ENCODE data around the gene PCA3. TPM values are rescaled to one million over a fixed set of nuclear protein-coding genes. Genes with fewer than 3 reads are reported as not detected.

Gene PCA3
- total RNA-seq, 1 experiment from 2014 or later = not detected

DNA sequence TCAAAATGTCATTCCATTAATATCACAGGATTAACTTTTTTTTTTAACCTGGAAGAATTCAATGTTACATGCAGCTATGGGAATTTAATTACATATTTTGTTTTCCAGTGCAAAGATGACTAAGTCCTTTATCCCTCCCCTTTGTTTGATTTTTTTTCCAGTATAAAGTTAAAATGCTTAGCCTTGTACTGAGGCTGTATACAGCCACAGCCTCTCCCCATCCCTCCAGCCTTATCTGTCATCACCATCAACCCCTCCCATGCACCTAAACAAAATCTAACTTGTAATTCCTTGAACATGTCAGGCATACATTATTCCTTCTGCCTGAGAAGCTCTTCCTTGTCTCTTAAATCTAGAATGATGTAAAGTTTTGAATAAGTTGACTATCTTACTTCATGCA lies 20.6 kb downstream of the PCA3 start:
- Mint-ChIP-seq H3K4me1 (no peaks in the 10 kb centered on the region), H3K9me3 (peaks cover 3% of the 10 kb centered on the region; the same call in 1 of the 2 replicates), H3K4me3 (no peak overlapping the region), H3K27ac (no peak overlapping the region), H3K36me3 (no peaks in the 10 kb centered on the region), H3K27me3 (ENCODE audit: low read depth) (no peaks in the 10 kb centered on the region)
- ChIA-PET POLR2A (no interaction called here), CTCF (no interaction called here)
- DNase-seq (ENCODE audit: low spot score) = no peak
- TF ChIP-seq ZNF317 (CRISPR knock-in tag; IDR thresholded peaks at IDR 0.05; ENCODE audit: borderline replicate concordance, low read depth) (no peak), OVOL2 (CRISPR knock-in tag; IDR thresholded peaks at IDR 0.05; ENCODE audit: borderline replicate concordance) (no peak), GRHL2 (CRISPR knock-in tag; IDR thresholded peaks at IDR 0.05; ENCODE audit: insufficient replicate concordance, severe bottlenecking) (no peak), ZNF423 (CRISPR knock-in tag; IDR thresholded peaks at IDR 0.05) (no peak), IRF2 (CRISPR knock-in tag; IDR thresholded peaks at IDR 0.05; ENCODE audit: borderline replicate concordance, low read depth) (no peak), ZNF416 (CRISPR knock-in tag; IDR thresholded peaks at IDR 0.05) (no peak), FOXP4 (CRISPR knock-in tag; IDR thresholded peaks at IDR 0.05) (no peak), NFATC4 (CRISPR knock-in tag; IDR thresholded peaks at IDR 0.05) (no peak), JUN (CRISPR knock-in tag; IDR thresholded peaks at IDR 0.05) (no peak), PRDM15 (CRISPR knock-in tag; IDR thresholded peaks at IDR 0.05) (no peak), ZNF219 (CRISPR knock-in tag; IDR thresholded peaks at IDR 0.05; ENCODE audit: borderline replicate concordance) (no peak)
- TF ChIP-seq, protein P1, sequence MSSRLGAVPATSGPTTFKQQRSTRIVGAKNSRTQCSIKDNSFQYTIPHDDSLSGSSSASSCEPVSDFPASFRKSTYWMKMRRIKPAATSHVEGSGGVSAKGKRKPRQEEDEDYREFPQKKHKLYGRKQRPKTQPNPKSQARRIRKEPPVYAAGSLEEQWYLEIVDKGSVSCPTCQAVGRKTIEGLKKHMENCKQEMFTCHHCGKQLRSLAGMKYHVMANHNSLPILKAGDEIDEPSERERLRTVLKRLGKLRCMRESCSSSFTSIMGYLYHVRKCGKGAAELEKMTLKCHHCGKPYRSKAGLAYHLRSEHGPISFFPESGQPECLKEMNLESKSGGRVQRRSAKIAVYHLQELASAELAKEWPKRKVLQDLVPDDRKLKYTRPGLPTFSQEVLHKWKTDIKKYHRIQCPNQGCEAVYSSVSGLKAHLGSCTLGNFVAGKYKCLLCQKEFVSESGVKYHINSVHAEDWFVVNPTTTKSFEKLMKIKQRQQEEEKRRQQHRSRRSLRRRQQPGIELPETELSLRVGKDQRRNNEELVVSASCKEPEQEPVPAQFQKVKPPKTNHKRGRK (CRISPR knock-in tag; IDR thresholded peaks at IDR 0.05; ENCODE audit: borderline replicate concordance) = no peak
- TF ChIP-seq, protein P2, sequence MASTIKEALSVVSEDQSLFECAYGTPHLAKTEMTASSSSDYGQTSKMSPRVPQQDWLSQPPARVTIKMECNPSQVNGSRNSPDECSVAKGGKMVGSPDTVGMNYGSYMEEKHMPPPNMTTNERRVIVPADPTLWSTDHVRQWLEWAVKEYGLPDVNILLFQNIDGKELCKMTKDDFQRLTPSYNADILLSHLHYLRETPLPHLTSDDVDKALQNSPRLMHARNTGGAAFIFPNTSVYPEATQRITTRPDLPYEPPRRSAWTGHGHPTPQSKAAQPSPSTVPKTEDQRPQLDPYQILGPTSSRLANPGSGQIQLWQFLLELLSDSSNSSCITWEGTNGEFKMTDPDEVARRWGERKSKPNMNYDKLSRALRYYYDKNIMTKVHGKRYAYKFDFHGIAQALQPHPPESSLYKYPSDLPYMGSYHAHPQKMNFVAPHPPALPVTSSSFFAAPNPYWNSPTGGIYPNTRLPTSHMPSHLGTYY (CRISPR knock-in tag; IDR thresholded peaks at IDR 0.05) = no peak
- TF ChIP-seq, protein P3, sequence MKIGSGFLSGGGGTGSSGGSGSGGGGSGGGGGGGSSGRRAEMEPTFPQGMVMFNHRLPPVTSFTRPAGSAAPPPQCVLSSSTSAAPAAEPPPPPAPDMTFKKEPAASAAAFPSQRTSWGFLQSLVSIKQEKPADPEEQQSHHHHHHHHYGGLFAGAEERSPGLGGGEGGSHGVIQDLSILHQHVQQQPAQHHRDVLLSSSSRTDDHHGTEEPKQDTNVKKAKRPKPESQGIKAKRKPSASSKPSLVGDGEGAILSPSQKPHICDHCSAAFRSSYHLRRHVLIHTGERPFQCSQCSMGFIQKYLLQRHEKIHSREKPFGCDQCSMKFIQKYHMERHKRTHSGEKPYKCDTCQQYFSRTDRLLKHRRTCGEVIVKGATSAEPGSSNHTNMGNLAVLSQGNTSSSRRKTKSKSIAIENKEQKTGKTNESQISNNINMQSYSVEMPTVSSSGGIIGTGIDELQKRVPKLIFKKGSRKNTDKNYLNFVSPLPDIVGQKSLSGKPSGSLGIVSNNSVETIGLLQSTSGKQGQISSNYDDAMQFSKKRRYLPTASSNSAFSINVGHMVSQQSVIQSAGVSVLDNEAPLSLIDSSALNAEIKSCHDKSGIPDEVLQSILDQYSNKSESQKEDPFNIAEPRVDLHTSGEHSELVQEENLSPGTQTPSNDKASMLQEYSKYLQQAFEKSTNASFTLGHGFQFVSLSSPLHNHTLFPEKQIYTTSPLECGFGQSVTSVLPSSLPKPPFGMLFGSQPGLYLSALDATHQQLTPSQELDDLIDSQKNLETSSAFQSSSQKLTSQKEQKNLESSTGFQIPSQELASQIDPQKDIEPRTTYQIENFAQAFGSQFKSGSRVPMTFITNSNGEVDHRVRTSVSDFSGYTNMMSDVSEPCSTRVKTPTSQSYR (CRISPR knock-in tag; IDR thresholded peaks at IDR 0.05) = no peak
- ATAC-seq = no peak

DNA sequence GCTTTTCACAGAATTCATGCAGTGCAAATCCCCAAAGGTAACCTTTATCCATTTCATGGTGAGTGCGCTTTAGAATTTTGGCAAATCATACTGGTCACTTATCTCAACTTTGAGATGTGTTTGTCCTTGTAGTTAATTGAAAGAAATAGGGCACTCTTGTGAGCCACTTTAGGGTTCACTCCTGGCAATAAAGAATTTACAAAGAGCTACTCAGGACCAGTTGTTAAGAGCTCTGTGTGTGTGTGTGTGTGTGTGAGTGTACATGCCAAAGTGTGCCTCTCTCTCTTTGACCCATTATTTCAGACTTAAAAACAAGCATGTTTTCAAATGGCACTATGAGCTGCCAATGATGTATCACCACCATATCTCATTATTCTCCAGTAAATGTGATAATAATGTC lies 21.3 kb downstream of the PCA3 start:
- no peaks in the 10 kb centered on the region for H3K27me3 Mint-ChIP-seq (ENCODE audit: low read depth)
- no peaks in the 10 kb centered on the region for H3K36me3 Mint-ChIP-seq
- DNase-seq (ENCODE audit: low spot score) (no peak), ATAC-seq (no peak)
- no peak overlapping the region for H3K27ac Mint-ChIP-seq
- CTCF ChIA-PET = interaction anchor here (1.1 kb wide), 1 partner anchor 25 kb away, joined by 3 read pairs; no protein-coding TSS in a partner anchor
- no peaks in the 10 kb centered on the region for H3K4me1 Mint-ChIP-seq
- no peak for TF ChIP-seq ZNF121 (CRISPR knock-in tag; IDR thresholded peaks at IDR 0.05)
- TF ChIP-seq FOXJ3 (CRISPR knock-in tag; IDR thresholded peaks at IDR 0.05; ENCODE audit: borderline replicate concordance) = no peak
- POLR2A ChIA-PET = no interaction called here
- H3K4me3 Mint-ChIP-seq = no peak overlapping the region
- peaks cover 3% of the 10 kb centered on the region; the same call in 1 of the 2 replicates for H3K9me3 Mint-ChIP-seq

Measured in WTC11 (cell line).